Trophoblast cell (in vitro differentiated cells and primary cell): ENCODE measurements around the gene OSBPL8.

Source experiments
- DNase-seq, 2 donors: peaks; one replicate each; pipeline ENCODE4 v3.0.0-alpha.2; 2016
- H2AFZ ChIP-seq: 2 replicates; pipeline ENCODE4 v1.6.1; 2013; ENCODE audit warnings: low read length, moderate library complexity, mild to moderate bottlenecking; ENCODE audit not compliant: insufficient read depth, poor library complexity
- H2AK5ac ChIP-seq: 2 replicates; pipeline ENCODE4 v1.6.1; 2013; ENCODE audit warnings: mild to moderate bottlenecking, low read length
- H2BK120ac ChIP-seq: 2 replicates; pipeline ENCODE4 v1.6.1; 2013; ENCODE audit warnings: low read length, mild to moderate bottlenecking, moderate library complexity; ENCODE audit not compliant: insufficient read depth, poor library complexity
- H2BK12ac ChIP-seq: 2 replicates; pipeline ENCODE4 v1.6.1; 2013; ENCODE audit warnings: mild to moderate bottlenecking, low read length, moderate library complexity
- H2BK5ac ChIP-seq: 2 replicates; pipeline ENCODE4 v1.6.1; 2013; ENCODE audit warnings: low read length, low read depth, moderate library complexity, mild to moderate bottlenecking; ENCODE audit not compliant: poor library complexity
- H3K14ac ChIP-seq: 2 replicates; pipeline ENCODE4 v1.6.1; 2013; ENCODE audit warnings: mild to moderate bottlenecking, low read length
- H3K18ac ChIP-seq: 2 replicates; pipeline ENCODE4 v1.6.1; 2013; ENCODE audit warnings: mild to moderate bottlenecking, low read length
- H3K23ac ChIP-seq: 2 replicates; pipeline ENCODE4 v1.6.1; 2013; ENCODE audit warnings: low read length
- H3K27ac ChIP-seq: 2 replicates; pipeline ENCODE4 v1.5.1; 2013; ENCODE audit warnings: low read depth, mild to moderate bottlenecking, inconsistent platforms, low read length, moderate library complexity
- H3K27me3 ChIP-seq: 2 replicates; pipeline ENCODE4 v1.6.1; 2013; ENCODE audit warnings: inconsistent platforms, mild to moderate bottlenecking, low read length, moderate library complexity; ENCODE audit not compliant: insufficient read depth
- H3K36me3 ChIP-seq, 2 experiments: 1 replicate in 1 of 2; 2 replicates in 1 of 2; pipeline ENCODE4 v1.6.1; 2013; ENCODE audit warnings: low read length in 2 of 2, mild to moderate bottlenecking in 2 of 2, moderate library complexity in 1 of 2; ENCODE audit not compliant: insufficient read depth in 2 of 2, control insufficient read depth in 1 of 2
- H3K4ac ChIP-seq: 2 replicates; pipeline ENCODE4 v1.6.1; 2013; ENCODE audit warnings: low read depth, mild to moderate bottlenecking, low read length, moderate library complexity
- H3K4me1 ChIP-seq, 2 experiments: 1 replicate in 1 of 2; 2 replicates in 1 of 2; pipeline ENCODE4 v1.6.1; 2013; ENCODE audit warnings: low read length in 2 of 2, mild to moderate bottlenecking in 2 of 2, moderate library complexity in 1 of 2; ENCODE audit not compliant: insufficient read depth in 2 of 2, control insufficient read depth in 1 of 2
- H3K4me2 ChIP-seq: 2 replicates; pipeline ENCODE4 v1.6.1; 2013; ENCODE audit warnings: inconsistent platforms, mild to moderate bottlenecking, low read length, moderate library complexity
- H3K4me3 ChIP-seq: 2 replicates; pipeline ENCODE4 v1.5.1; 2013; ENCODE audit warnings: mild to moderate bottlenecking, low read depth, low read length, inconsistent platforms
- H3K79me1 ChIP-seq: one replicate; pipeline ENCODE4 v1.6.1; 2013; ENCODE audit warnings: low read length
- H3K79me2 ChIP-seq: 2 replicates; pipeline ENCODE4 v1.6.1; 2013; ENCODE audit warnings: low read length, mild to moderate bottlenecking; ENCODE audit not compliant: control insufficient read depth, insufficient read depth, poor library complexity
- H3K9ac ChIP-seq: 2 replicates; pipeline ENCODE4 v1.6.1; 2013; ENCODE audit warnings: mild to moderate bottlenecking, low read length
- H3K9me3 ChIP-seq: 2 replicates; pipeline ENCODE4 v1.6.1; 2013; ENCODE audit warnings: low read depth, mild to moderate bottlenecking, control low read depth, inconsistent platforms, low read length; ENCODE audit not compliant: insufficient read depth
- H4K12ac ChIP-seq: 2 replicates; pipeline ENCODE4 v1.6.1; 2013; ENCODE audit warnings: low read depth, mild to moderate bottlenecking, low read length, moderate library complexity
- H4K8ac ChIP-seq: 2 replicates; pipeline ENCODE4 v1.6.1; 2013; ENCODE audit warnings: low read depth, mild to moderate bottlenecking, low read length, moderate library complexity
- H4K91ac ChIP-seq: one replicate; pipeline ENCODE4 v1.6.1; 2013; ENCODE audit warnings: low read depth, mild to moderate bottlenecking, low read length, moderate library complexity
- WGBS: extraction: QIAGEN DNeasy Blood & Tissue Kit; methylation state at CpG from one replicate; pipeline ENCODE4 v1.1.7; 2013; ENCODE audit warnings: missing lambda C conversion rate; ENCODE audit not compliant: insufficient read length, insufficient coverage; ENCODE audit errors: extremely low coverage; 5-methylcytosine and 5-hydroxymethylcytosine counted together

The OSBPL8 gene

GRCh38 chr12:76533331-76533730 lies 26.2 kb downstream of the OSBPL8 start:
- H3K79me1 ChIP-seq, result no peaks in the 10 kb centered on the region
- H3K36me3 ChIP-seq, result no peaks in the 10 kb centered on the region
- no peaks in the 10 kb centered on the region for H3K27me3 ChIP-seq
- H3K4me1 ChIP-seq, result no peaks in the 10 kb centered on the region
- H4K91ac ChIP-seq, result no peak overlapping the region
- no peak overlapping the region for H3K4me2 ChIP-seq
- no peak overlapping the region for H3K27ac ChIP-seq
- no peak overlapping the region for H2BK120ac ChIP-seq
- H2AFZ ChIP-seq, result no peak overlapping the region
- H3K18ac ChIP-seq, result no peak overlapping the region
- no peaks in the 10 kb centered on the region for H3K79me2 ChIP-seq
- H3K4ac ChIP-seq, result no peak overlapping the region
- no peak overlapping the region for H3K4me3 ChIP-seq
- no peak overlapping the region for H3K9ac ChIP-seq
- no peak overlapping the region for H2AK5ac ChIP-seq
- H3K9me3 ChIP-seq, result no peaks in the 10 kb centered on the region
- H3K14ac ChIP-seq, result no peak overlapping the region
- H3K23ac ChIP-seq, result no peak overlapping the region
- H2BK12ac ChIP-seq, result no peak overlapping the region
- no peak overlapping the region for H2BK5ac ChIP-seq
- DNase-seq, result no peak
- no CpG with 5 or more reads among the region's 5 CpGs for WGBS
- no peak overlapping the region for H4K8ac ChIP-seq
- no peak overlapping the region for H4K12ac ChIP-seq

- no peaks in the 10 kb centered on the region for H3K27me3 ChIP-seq
- H3K9ac ChIP-seq, result no peak overlapping the region
- H3K27ac ChIP-seq, result no peak overlapping the region
- no peak overlapping the region for H2AFZ ChIP-seq
- H4K12ac ChIP-seq, result no peak overlapping the region
- no peak overlapping the region for H3K14ac ChIP-seq
- no peak overlapping the region for H2BK5ac ChIP-seq
- no peak overlapping the region for H3K23ac ChIP-seq
- no peaks in the 10 kb centered on the region for H3K79me1 ChIP-seq
- H3K4me2 ChIP-seq, result no peak overlapping the region
- no peaks in the 10 kb centered on the region for H3K79me2 ChIP-seq
- H3K18ac ChIP-seq, result no peak overlapping the region
- no peak overlapping the region for H4K8ac ChIP-seq
- H3K4me3 ChIP-seq, result no peak overlapping the region
- no peak overlapping the region for H4K91ac ChIP-seq
- no peak overlapping the region for H2BK12ac ChIP-seq
- no peak for DNase-seq
- H3K36me3 ChIP-seq, result no peaks in the 10 kb centered on the region
- H3K4me1 ChIP-seq, result no peaks in the 10 kb centered on the region
- no peak overlapping the region for H3K4ac ChIP-seq
- no peaks in the 10 kb centered on the region for H3K9me3 ChIP-seq
- H2BK120ac ChIP-seq, result no peak overlapping the region
- no CpG with 5 or more reads among the region's 4 CpGs for WGBS
- no peak overlapping the region for H2AK5ac ChIP-seq
Measured at GRCh38 chr12:76532520-76532919, 27.1 kb downstream of the OSBPL8 start.

GRCh38 chr12:76531056-76531455 lies 28.5 kb downstream of the OSBPL8 start:
- Histone ChIP-seq H3K4me3 (no peak overlapping the region), H4K12ac (no peak overlapping the region), H3K9ac (no peak overlapping the region), H2BK5ac (no peak overlapping the region), H3K79me2 (no peaks in the 10 kb centered on the region), H3K79me1 (no peaks in the 10 kb centered on the region), H3K4me2 (no peak overlapping the region), H3K9me3 (no peaks in the 10 kb centered on the region), H2BK12ac (no peak overlapping the region), H3K23ac (no peak overlapping the region), H2BK120ac (no peak overlapping the region), H3K14ac (no peak overlapping the region), H3K36me3 (no peaks in the 10 kb centered on the region), H4K91ac (no peak overlapping the region), H2AFZ (no peak overlapping the region), H3K4ac (no peak overlapping the region), H3K18ac (no peak overlapping the region), H4K8ac (no peak overlapping the region), H3K27me3 (no peaks in the 10 kb centered on the region), H2AK5ac (no peak overlapping the region), H3K27ac (no peak overlapping the region), H3K4me1 (no peaks in the 10 kb centered on the region)
- DNase-seq, result no peak

GRCh38 chr12:76530516-76530915 lies 29.1 kb downstream of the OSBPL8 start:
- no peak overlapping the region for H3K4ac ChIP-seq
- no peak overlapping the region for H3K18ac ChIP-seq
- H2BK120ac ChIP-seq, result no peak overlapping the region
- no peak overlapping the region for H2BK12ac ChIP-seq
- no peak overlapping the region for H3K4me3 ChIP-seq
- H2AFZ ChIP-seq, result no peak overlapping the region
- no peaks in the 10 kb centered on the region for H3K36me3 ChIP-seq
- H3K4me2 ChIP-seq, result no peak overlapping the region
- no peak overlapping the region for H2BK5ac ChIP-seq
- H3K23ac ChIP-seq, result no peak overlapping the region
- H3K9ac ChIP-seq, result no peak overlapping the region
- no peak overlapping the region for H3K14ac ChIP-seq
- no peak overlapping the region for H2AK5ac ChIP-seq
- H4K8ac ChIP-seq, result no peak overlapping the region
- no CpG with 5 or more reads among the region's 1 CpG for WGBS
- no peaks in the 10 kb centered on the region for H3K27me3 ChIP-seq
- no peaks in the 10 kb centered on the region for H3K79me2 ChIP-seq
- H4K91ac ChIP-seq, result no peak overlapping the region
- H3K27ac ChIP-seq, result no peak overlapping the region
- no peak for DNase-seq
- H3K4me1 ChIP-seq, result no peaks in the 10 kb centered on the region
- no peak overlapping the region for H4K12ac ChIP-seq
- no peaks in the 10 kb centered on the region for H3K9me3 ChIP-seq
- no peaks in the 10 kb centered on the region for H3K79me1 ChIP-seq
